ENCODE data around the gene ABHD12.

The ABHD12 gene

GRCh38 chr20:25364879-25365699 lies 25.5 kb downstream of the ABHD12 start:
- no peaks in the 10 kb centered on the region for H3K4me1 ChIP-seq (ENCODE audit: control insufficient read depth in 1 of 2, insufficient read depth in 2 of 2, low read length in 2 of 2)
- no peaks in the 10 kb centered on the region for H3K9me3 ChIP-seq (ENCODE audit: control insufficient read depth in 1 of 2, low read length in 2 of 2)
- H3K36me3 ChIP-seq (ENCODE audit: control insufficient read depth in 1 of 2, insufficient read depth in 2 of 2, low read length in 2 of 2) = no peaks in the 10 kb centered on the region
- no peaks in the 10 kb centered on the region for H3K27me3 ChIP-seq (ENCODE audit: low read depth, low read length)
- no peak overlapping the region for H3K4me3 ChIP-seq (ENCODE audit: low read depth in 1 of 2, low read length in 2 of 2)
- no peak overlapping the region for H3K27ac ChIP-seq (ENCODE audit: low read length)

- no peak overlapping the region for H3K4me3 ChIP-seq (ENCODE audit: low read depth in 1 of 2, low read length in 2 of 2)
- no peaks in the 10 kb centered on the region for H3K4me1 ChIP-seq (ENCODE audit: control insufficient read depth in 1 of 2, insufficient read depth in 2 of 2, low read length in 2 of 2)
- no peaks in the 10 kb centered on the region for H3K9me3 ChIP-seq (ENCODE audit: control insufficient read depth in 1 of 2, low read length in 2 of 2)
- no peak overlapping the region for H3K27ac ChIP-seq (ENCODE audit: low read length)
- no peaks in the 10 kb centered on the region for H3K27me3 ChIP-seq (ENCODE audit: low read depth, low read length)
- H3K36me3 ChIP-seq (ENCODE audit: control insufficient read depth in 1 of 2, insufficient read depth in 2 of 2, low read length in 2 of 2) = no peaks in the 10 kb centered on the region
Observed at GRCh38 chr20:25364180-25364788, 26.4 kb downstream of the ABHD12 start.

GRCh38 chr20:25361287-25361683 lies 29.4 kb downstream of the ABHD12 start:
- Histone ChIP-seq H3K27ac (ENCODE audit: low read length) (no peak overlapping the region), H3K4me3 (ENCODE audit: low read depth in 1 of 2, low read length in 2 of 2) (no peak overlapping the region), H3K36me3 (ENCODE audit: control insufficient read depth in 1 of 2, insufficient read depth in 2 of 2, low read length in 2 of 2) (no peaks in the 10 kb centered on the region), H3K9me3 (ENCODE audit: control insufficient read depth in 1 of 2, low read length in 2 of 2) (no peaks in the 10 kb centered on the region), H3K4me1 (ENCODE audit: control insufficient read depth in 1 of 2, insufficient read depth in 2 of 2, low read length in 2 of 2) (peaks cover 0 to under 1% of the 10 kb centered on the region in 2 donors), H3K27me3 (ENCODE audit: low read depth, low read length) (no peaks in the 10 kb centered on the region)

GRCh38 chr20:25360631-25361286 lies 29.9 kb downstream of the ABHD12 start:
- no peaks in the 10 kb centered on the region for H3K9me3 ChIP-seq (ENCODE audit: control insufficient read depth in 1 of 2, low read length in 2 of 2)
- H3K36me3 ChIP-seq (ENCODE audit: control insufficient read depth in 1 of 2, insufficient read depth in 2 of 2, low read length in 2 of 2) = no peaks in the 10 kb centered on the region
- no peak overlapping the region for H3K27ac ChIP-seq (ENCODE audit: low read length)
- H3K4me1 ChIP-seq (ENCODE audit: control insufficient read depth in 1 of 2, insufficient read depth in 2 of 2, low read length in 2 of 2) = peaks cover 0 to 6% of the 10 kb centered on the region in 2 donors
- H3K4me3 ChIP-seq (ENCODE audit: low read depth in 1 of 2, low read length in 2 of 2) = no peak overlapping the region
- H3K27me3 ChIP-seq (ENCODE audit: low read depth, low read length) = no peaks in the 10 kb centered on the region

- H3K36me3 ChIP-seq (ENCODE audit: control insufficient read depth in 1 of 2, insufficient read depth in 2 of 2, low read length in 2 of 2) = no peaks in the 10 kb centered on the region
- H3K27ac ChIP-seq (ENCODE audit: low read length) = no peak overlapping the region
- H3K4me1 ChIP-seq (ENCODE audit: control insufficient read depth in 1 of 2, insufficient read depth in 2 of 2, low read length in 2 of 2) = peaks cover 7 to 21% of the 10 kb centered on the region in 2 donors
- H3K27me3 ChIP-seq (ENCODE audit: low read depth, low read length) = no peaks in the 10 kb centered on the region
- no peaks in the 10 kb centered on the region for H3K9me3 ChIP-seq (ENCODE audit: control insufficient read depth in 1 of 2, low read length in 2 of 2)
- H3K4me3 ChIP-seq (ENCODE audit: low read depth in 1 of 2, low read length in 2 of 2) = no peak overlapping the region
Observed at GRCh38 chr20:25356271-25356933, 34.2 kb downstream of the ABHD12 start.

DNA sequence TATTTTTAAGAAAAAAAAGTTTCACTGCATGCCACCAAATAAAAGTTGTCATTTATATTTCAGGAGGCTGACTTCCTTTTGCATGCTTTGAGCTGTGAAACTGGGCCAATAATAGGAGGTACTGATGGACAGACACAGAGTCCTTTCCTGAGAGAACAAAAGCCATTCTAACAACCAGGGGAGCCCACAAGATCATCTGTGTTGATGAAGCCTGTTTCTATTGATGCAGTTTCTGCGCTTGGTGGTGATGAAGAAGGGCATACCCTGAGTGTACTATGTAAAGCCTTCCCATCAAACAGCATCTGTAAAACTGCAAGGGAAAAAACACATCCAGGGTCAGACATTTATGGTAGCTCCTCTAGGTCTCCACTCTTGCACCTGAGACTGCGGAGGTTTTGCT lies 34.8 kb downstream of the ABHD12 start:
- H3K36me3 ChIP-seq (ENCODE audit: control insufficient read depth in 1 of 2, insufficient read depth in 2 of 2, low read length in 2 of 2) = no peaks in the 10 kb centered on the region
- no peak overlapping the region for H3K4me3 ChIP-seq (ENCODE audit: low read depth in 1 of 2, low read length in 2 of 2)
- no peaks in the 10 kb centered on the region for H3K27me3 ChIP-seq (ENCODE audit: low read depth, low read length)
- no peak overlapping the region for H3K27ac ChIP-seq (ENCODE audit: low read length)
- peaks cover 7 to 21% of the 10 kb centered on the region in 2 donors for H3K4me1 ChIP-seq (ENCODE audit: control insufficient read depth in 1 of 2, insufficient read depth in 2 of 2, low read length in 2 of 2)
- no peaks in the 10 kb centered on the region for H3K9me3 ChIP-seq (ENCODE audit: control insufficient read depth in 1 of 2, low read length in 2 of 2)

DNA sequence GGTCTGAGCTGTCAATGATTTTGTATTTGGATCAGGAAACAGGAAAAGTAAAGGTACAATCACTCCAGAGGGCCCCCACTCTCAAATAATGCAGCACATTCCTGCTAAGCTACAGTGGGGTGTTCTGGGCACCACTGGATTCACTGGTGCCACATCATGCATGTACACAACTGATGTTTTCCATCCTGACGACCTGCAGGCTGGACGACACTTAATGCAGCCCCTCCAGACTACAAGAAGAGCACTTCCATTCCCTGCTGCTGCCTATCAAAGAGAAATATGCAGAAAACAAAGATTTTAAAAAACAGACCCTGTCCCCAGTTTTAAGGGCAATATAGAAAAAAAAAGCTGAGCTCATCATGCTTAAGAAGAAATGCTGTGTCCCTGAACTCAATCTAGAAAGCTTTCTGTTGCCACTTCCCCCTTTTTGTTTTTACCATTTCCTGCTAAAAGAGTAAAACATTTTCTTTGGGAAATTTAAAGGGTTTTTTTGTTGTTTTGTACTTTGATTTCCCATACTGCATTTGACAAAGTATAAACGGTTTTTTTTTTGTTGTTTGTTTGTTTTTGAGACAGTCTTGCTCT lies 35.5 kb downstream of the ABHD12 start:
- no peaks in the 10 kb centered on the region for H3K9me3 ChIP-seq (ENCODE audit: control insufficient read depth in 1 of 2, low read length in 2 of 2)
- no peak overlapping the region for H3K27ac ChIP-seq (ENCODE audit: low read length)
- no peaks in the 10 kb centered on the region for H3K27me3 ChIP-seq (ENCODE audit: low read depth, low read length)
- no peaks in the 10 kb centered on the region for H3K36me3 ChIP-seq (ENCODE audit: control insufficient read depth in 1 of 2, insufficient read depth in 2 of 2, low read length in 2 of 2)
- H3K4me1 ChIP-seq (ENCODE audit: control insufficient read depth in 1 of 2, insufficient read depth in 2 of 2, low read length in 2 of 2) = peaks cover 7 to 21% of the 10 kb centered on the region in 2 donors
- no peak overlapping the region for H3K4me3 ChIP-seq (ENCODE audit: low read depth in 1 of 2, low read length in 2 of 2)

DNA sequence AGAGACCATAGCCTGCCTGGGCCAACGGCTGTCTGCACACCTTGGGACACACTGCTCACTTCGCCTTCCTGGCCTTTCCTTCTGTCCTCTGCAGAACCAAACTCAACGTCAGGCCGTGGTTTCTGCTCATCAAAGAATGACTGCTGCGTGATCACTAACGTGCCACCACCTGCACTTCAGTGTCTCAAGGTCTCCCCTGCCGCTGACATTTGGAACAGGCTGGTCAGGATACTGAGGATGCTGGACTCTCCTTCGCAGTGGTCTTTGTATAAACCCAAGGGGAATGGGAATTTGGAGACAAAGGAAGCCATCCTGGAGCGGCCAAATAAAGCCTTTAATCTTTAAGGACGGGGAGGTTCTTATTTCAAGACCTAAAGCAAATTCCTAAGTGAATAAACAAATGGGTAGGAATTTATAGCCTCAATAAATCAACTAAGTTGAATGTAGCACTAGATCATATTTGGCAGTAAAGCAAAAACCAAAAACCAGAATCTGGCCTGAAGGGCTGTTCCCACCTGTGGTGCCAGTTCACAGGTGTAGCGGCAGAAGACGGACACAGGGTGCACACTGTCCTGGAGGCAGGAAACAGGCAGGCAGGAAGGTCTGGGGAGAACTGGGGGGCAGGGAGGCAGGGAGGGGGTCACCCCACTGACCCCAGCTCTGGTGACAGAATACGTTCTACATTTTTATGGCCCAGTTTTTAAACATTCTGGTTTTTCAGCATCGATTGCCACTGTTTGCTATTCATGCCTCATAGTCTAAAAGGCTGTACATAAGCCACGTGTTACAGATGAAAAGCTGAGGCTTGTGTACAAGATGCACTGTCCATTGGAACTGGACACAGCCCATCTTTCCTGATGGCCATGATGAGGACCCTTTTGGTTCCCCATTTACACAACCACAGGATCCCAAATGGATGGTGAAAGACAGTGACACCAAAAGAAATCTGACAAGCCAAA lies 36.6 kb downstream of the ABHD12 start:
- Histone ChIP-seq H3K27ac (ENCODE audit: low read length) (no peak overlapping the region), H3K27me3 (ENCODE audit: low read depth, low read length) (no peaks in the 10 kb centered on the region), H3K36me3 (ENCODE audit: control insufficient read depth in 1 of 2, insufficient read depth in 2 of 2, low read length in 2 of 2) (no peaks in the 10 kb centered on the region), H3K4me1 (ENCODE audit: control insufficient read depth in 1 of 2, insufficient read depth in 2 of 2, low read length in 2 of 2) (peaks cover 7 to 21% of the 10 kb centered on the region in 2 donors), H3K4me3 (ENCODE audit: low read depth in 1 of 2, low read length in 2 of 2) (no peak overlapping the region), H3K9me3 (ENCODE audit: control insufficient read depth in 1 of 2, low read length in 2 of 2) (no peaks in the 10 kb centered on the region)

GRCh38 chr20:25353353-25353746 lies 37.3 kb downstream of the ABHD12 start:
- Histone ChIP-seq H3K27me3 (ENCODE audit: low read depth, low read length) (no peaks in the 10 kb centered on the region), H3K4me1 (ENCODE audit: control insufficient read depth in 1 of 2, insufficient read depth in 2 of 2, low read length in 2 of 2) (peaks cover 7 to 21% of the 10 kb centered on the region in 2 donors), H3K9me3 (ENCODE audit: control insufficient read depth in 1 of 2, low read length in 2 of 2) (no peaks in the 10 kb centered on the region), H3K36me3 (ENCODE audit: control insufficient read depth in 1 of 2, insufficient read depth in 2 of 2, low read length in 2 of 2) (no peaks in the 10 kb centered on the region), H3K27ac (ENCODE audit: low read length) (no peak overlapping the region), H3K4me3 (ENCODE audit: low read depth in 1 of 2, low read length in 2 of 2) (no peak overlapping the region)

- no peaks in the 10 kb centered on the region for H3K36me3 ChIP-seq (ENCODE audit: control insufficient read depth in 1 of 2, insufficient read depth in 2 of 2, low read length in 2 of 2)
- no peaks in the 10 kb centered on the region for H3K27me3 ChIP-seq (ENCODE audit: low read depth, low read length)
- H3K4me3 ChIP-seq (ENCODE audit: low read depth in 1 of 2, low read length in 2 of 2) = no peak overlapping the region
- peaks cover 7 to 21% of the 10 kb centered on the region in 2 donors for H3K4me1 ChIP-seq (ENCODE audit: control insufficient read depth in 1 of 2, insufficient read depth in 2 of 2, low read length in 2 of 2)
- no peaks in the 10 kb centered on the region for H3K9me3 ChIP-seq (ENCODE audit: control insufficient read depth in 1 of 2, low read length in 2 of 2)
- H3K27ac ChIP-seq (ENCODE audit: low read length) = no peak overlapping the region
Observed at GRCh38 chr20:25352746-25353145, 37.9 kb downstream of the ABHD12 start.
